ENCODE results near the gene RASD1. TPM values are rescaled to one million over a fixed set of nuclear protein-coding genes. Genes with fewer than 3 reads are reported as not detected.

RASD1 gene
- total and polyA plus RNA-seq, 2 of the 4 experiments (the other 2 are of a cell fraction), result 0.54 to 1.8 TPM

DNA sequence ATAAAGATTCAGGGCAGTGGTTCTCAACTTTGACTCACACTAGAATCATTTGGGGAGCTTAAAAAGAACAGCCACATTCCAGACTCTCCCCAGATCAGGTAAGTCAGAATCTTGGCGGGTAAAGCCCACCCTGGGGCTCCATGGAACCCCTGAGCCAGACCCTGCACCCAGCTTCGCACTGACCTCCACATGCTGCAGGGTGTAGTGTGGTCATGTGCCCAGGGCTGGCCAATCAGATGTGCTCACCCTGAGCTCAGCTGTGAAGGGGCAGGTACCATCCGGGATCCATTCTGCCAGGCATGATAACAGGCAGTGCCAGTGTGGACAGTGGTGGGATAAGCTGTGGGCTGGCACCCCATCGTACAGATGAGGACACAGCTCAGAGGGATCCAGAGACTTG lies 47.5 kb downstream of the RASD1 start:
- H4K20me1 ChIP-seq (ENCODE audit: insufficient read depth, low read length), result no peaks in the 10 kb centered on the region
- no peak overlapping the region for H3K23ac ChIP-seq (ENCODE audit: low read depth, low read length)
- peak overlapping the region; percentile 55 for H2AFZ ChIP-seq (replicated peaks; ENCODE audit: low read length, poor library complexity)
- intact Hi-C loops (cut with micrococcal nuclease) (no loop called here), dilution Hi-C loops (cut with HindIII; ENCODE audit: low sequenced_read_pairs, unreplicated experiment) (no loop called here), in situ Hi-C loops (cut with MboI; ENCODE audit: low sequenced_read_pairs) (no loop called here)
- no peak overlapping the region for H4K91ac ChIP-seq (ENCODE audit: insufficient read depth, low read depth, low read length)
- H4K5ac ChIP-seq (ENCODE audit: low read depth, low read length), result no peak overlapping the region
- H3K9ac ChIP-seq (ENCODE audit: low read depth, low read length), result no peak overlapping the region
- H2BK20ac ChIP-seq (ENCODE audit: low read depth, low read length), result peak overlapping the region; percentile 55; the same call in 1 of the 2 replicates
- ATAC-seq (ENCODE audit: low read depth) (no peak), DNase-seq (no peak)
- no peak overlapping the region for H3K14ac ChIP-seq (replicated peaks; ENCODE audit: low read depth, low read length)
- no peak overlapping the region for H3K18ac ChIP-seq (ENCODE audit: low read depth, low read length)
- H3K4me1 ChIP-seq (ENCODE audit: control insufficient read depth, insufficient read depth, low read length), result peaks cover 11% of the 10 kb centered on the region
- H3K79me1 ChIP-seq (ENCODE audit: low read depth in 1 of 2, low read length in 2 of 2), result no peaks in the 10 kb centered on the region
- CTCF ChIA-PET, result no interaction called here
- no TSS peak for BruUV-seq (replicated peaks)
- H3K9me1 ChIP-seq (ENCODE audit: insufficient read depth, low read length), result peaks cover 14% of the 10 kb centered on the region
- no peak overlapping the region for H4K8ac ChIP-seq (ENCODE audit: low read depth in 2 of 2, low read length in 2 of 2)
- no peaks in the 10 kb centered on the region for H3K36me3 ChIP-seq (ENCODE audit: control insufficient read depth, insufficient read depth, low read length)
- no peak overlapping the region for H2BK5ac ChIP-seq (ENCODE audit: low read depth, low read length, poor library complexity, severe bottlenecking)
- H3K4me2 ChIP-seq (ENCODE audit: low read depth, low read length), result no peak overlapping the region
- H2AK9ac ChIP-seq (replicated peaks; ENCODE audit: low read depth, low read length, poor library complexity), result no peak overlapping the region
- no peak overlapping the region for H3K4me3 ChIP-seq (ENCODE audit: insufficient read depth, low read depth, low read length)
- TF ChIP-seq SMC3 (IDR thresholded peaks at IDR 0.05; ENCODE audit: low read depth, low read length) (no peak), POLR2A (IDR thresholded peaks at IDR 0.05; ENCODE audit: low read depth, low read length) (no peak)
- TF ChIP-seq, protein P1, sequence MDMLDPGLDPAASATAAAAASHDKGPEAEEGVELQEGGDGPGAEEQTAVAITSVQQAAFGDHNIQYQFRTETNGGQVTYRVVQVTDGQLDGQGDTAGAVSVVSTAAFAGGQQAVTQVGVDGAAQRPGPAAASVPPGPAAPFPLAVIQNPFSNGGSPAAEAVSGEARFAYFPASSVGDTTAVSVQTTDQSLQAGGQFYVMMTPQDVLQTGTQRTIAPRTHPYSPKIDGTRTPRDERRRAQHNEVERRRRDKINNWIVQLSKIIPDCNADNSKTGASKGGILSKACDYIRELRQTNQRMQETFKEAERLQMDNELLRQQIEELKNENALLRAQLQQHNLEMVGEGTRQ (IDR thresholded peaks at IDR 0.05; ENCODE audit: low read depth, low read length), result peak; percentile 76
- POLR2A ChIA-PET (ENCODE audit: unreplicated experiment), result no interaction called here
- H2BK120ac ChIP-seq (ENCODE audit: low read depth, low read length), result 0 out of 2 replicates have a peak overlapping the region, but pooled peaks have one; percentile 4
- no peak overlapping the region for H3K56ac ChIP-seq (ENCODE audit: extremely low read depth, insufficient read depth, low read length)
- H2AK5ac ChIP-seq (ENCODE audit: low read depth, low read length), result peak overlapping the region; percentile 64; the same call in 1 of the 2 replicates
- no peaks in the 10 kb centered on the region for H3K9me3 ChIP-seq (ENCODE audit: control insufficient read depth, insufficient read depth, low read length)
- 92% methylated on average over 2 of the region's 4 CpGs; no CpG with 5 or more reads in 1 of the 2 experiments for WGBS, 2 experiments (ENCODE audit: extremely low coverage in 2 of 2, insufficient read length in 1 of 2)
- H3K4ac ChIP-seq (ENCODE audit: low read depth, low read length), result no peak overlapping the region
- peaks cover 8% of the 10 kb centered on the region for H3K27me3 ChIP-seq (ENCODE audit: control insufficient read depth, insufficient read depth, low read length)
- H2BK15ac ChIP-seq (ENCODE audit: low read depth, low read length), result no peak overlapping the region
- no peak overlapping the region for H3K27ac ChIP-seq (ENCODE audit: insufficient read depth, low read length)
